GM10847 (cell line): ENCODE measurements around the gene SLFN11.

Experiments
- POLR2A ChIP-seq: IDR thresholded peaks from 2 replicates; pipeline ENCODE4 v1.6.1; 2011; ENCODE audit not compliant: insufficient read length; ENCODE audit errors: extremely low read depth

The SLFN11 gene

GRCh38 chr17:35314415-35315216, 58.8 kb downstream of the SLFN11 start:
- no peak for TF ChIP-seq POLR2A

GRCh38 chr17:35313875-35314409, 59.5 kb downstream of the SLFN11 start:
- TF ChIP-seq POLR2A = no peak

GRCh38 chr17:35312790-35313711, 60.4 kb downstream of the SLFN11 start:
- no peak for TF ChIP-seq POLR2A

- TF ChIP-seq POLR2A = no peak
Observed at GRCh38 chr17:35312346-35312745, 61.1 kb downstream of the SLFN11 start.
